Measurements from ENCODE around the gene HYOU1. TPM values are rescaled to one million over a fixed set of nuclear protein-coding genes. Genes with fewer than 3 reads are reported as not detected.

The HYOU1 gene
- polyA plus RNA-seq, 1 of the 3 experiments (the other 2 are of a cell fraction): 90.8 TPM

- H3K4me1 ChIP-seq (ENCODE audit: control insufficient read depth in 1 of 2, insufficient read depth in 2 of 2, low read depth in 1 of 2, low read length in 1 of 2): peaks cover 8 to 14% of the 10 kb centered on the region in 2 experiments; a peak in 1 of 4 replicates
- no peak for DNase-seq
- no peak overlapping the region for H3K9ac ChIP-seq
- H2AFZ ChIP-seq (ENCODE audit: low read depth): no peak overlapping the region
- 97% methylated on average over 20 of the region's 23 CpGs for WGBS (ENCODE audit: low lambda C conversion rate)
- H3K4me3 ChIP-seq (ENCODE audit: low read depth in 2 of 2, low read length in 1 of 2): no peak overlapping the region
- H3K79me2 ChIP-seq (ENCODE audit: insufficient read depth): peaks cover 27% of the 10 kb centered on the region
- no peaks in the 10 kb centered on the region for H3F3A ChIP-seq (replicated peaks; ENCODE audit: insufficient read depth)
- TF ChIP-seq YY1 (IDR thresholded peaks at IDR 0.05; ENCODE audit: low read depth): no peak
- no peak for TF ChIP-seq CTCF (IDR thresholded peaks at IDR 0.05)
- no peak for TF ChIP-seq POLR2AphosphoS5 (IDR thresholded peaks at IDR 0.05; ENCODE audit: low read depth, low read length)
- no peak for TF ChIP-seq ELF1 (IDR thresholded peaks at IDR 0.05)
- TF ChIP-seq EZH2phosphoT487 (IDR thresholded peaks at IDR 0.05; ENCODE audit: borderline replicate concordance, low read depth): no peak
- no peak for TF ChIP-seq REST (IDR thresholded peaks at IDR 0.05; ENCODE audit: low read depth, low read length)
- no peak for TF ChIP-seq TCF12 (IDR thresholded peaks at IDR 0.05)
- no peak for TF ChIP-seq FOSL2 (IDR thresholded peaks at IDR 0.05; ENCODE audit: borderline replicate concordance, low read depth)
- no peak for TF ChIP-seq PBX3 (IDR thresholded peaks at IDR 0.05)
- no peak for TF ChIP-seq MAX (IDR thresholded peaks at IDR 0.05; ENCODE audit: low read depth)
- TF ChIP-seq CHD2 (IDR thresholded peaks at IDR 0.05; ENCODE audit: low read length, partially characterized antibody): no peak
- TF ChIP-seq RXRA (IDR thresholded peaks at IDR 0.05; ENCODE audit: borderline replicate concordance, low read depth): no peak
- TF ChIP-seq JUND (IDR thresholded peaks at IDR 0.05): no peak
- no peaks in the 10 kb centered on the region for H4K20me1 ChIP-seq (ENCODE audit: insufficient read depth)
- H3K36me3 ChIP-seq (replicated peaks in 1 of 2; ENCODE audit: control insufficient read depth in 1 of 2, insufficient read depth in 2 of 2, low read length in 1 of 2): peaks cover 39 to 75% of the 10 kb centered on the region in 2 experiments
- POLR2A ChIA-PET: interaction anchor here (1.2 kb wide), 1 partner anchor 10 kb away, joined by 4 read pairs; no protein-coding TSS in a partner anchor
- no peaks in the 10 kb centered on the region for H3K9me3 ChIP-seq
- CTCF ChIA-PET: interaction anchor here (1.4 kb wide), 1 partner anchor 22 kb away, joined by 5 read pairs; no protein-coding TSS in a partner anchor
- H3K9me2 ChIP-seq: no peaks in the 10 kb centered on the region
- no peaks in the 10 kb centered on the region for H3K27me3 ChIP-seq (ENCODE audit: insufficient read depth)
- no peak overlapping the region for H3K4me2 ChIP-seq
- H3K27ac ChIP-seq (ENCODE audit: low read depth in 2 of 2, low read length in 1 of 2): no peak overlapping the region
Observed at GRCh38 chr11:119052163-119052814, 4.7 kb downstream of the HYOU1 start.
